HG03558 (cell line): ENCODE data around the gene MAOB.
"Not testable (repeated sequence)": the region's sequence is repeated elsewhere in the genome, so short reads cannot be mapped to it uniquely, and the experiment has no call there.

Experiments used
- ATAC-seq: cut with Tn5 transposase; IDR thresholded peaks from one replicate; pipeline ENCODE4 v1.9.1; 2021; ENCODE audit warnings: moderate number of reproducible peaks; ENCODE audit not compliant: unreplicated experiment; ENCODE audit errors: extremely low read depth

MAOB gene

GRCh38 chrX:43785930-43786591 is 96.2 kb downstream of the MAOB start:
- no peak for ATAC-seq

- ATAC-seq = no peak
Measured at GRCh38 chrX:43758044-43758443, 124.2 kb downstream of the MAOB start.

- no peak for ATAC-seq
Measured at GRCh38 chrX:43756076-43756475, 126.2 kb downstream of the MAOB start.

GRCh38 chrX:43753637-43754036 is 128.6 kb downstream of the MAOB start:
- ATAC-seq = no peak

- no peak for ATAC-seq
Measured at GRCh38 chrX:43750248-43750676, 132.0 kb downstream of the MAOB start.

- ATAC-seq = no peak
Measured at GRCh38 chrX:43747476-43747875, 134.8 kb downstream of the MAOB start.

GRCh38 chrX:43745938-43746721 is 136.1 kb downstream of the MAOB start:
- no peak for ATAC-seq

- no peak for ATAC-seq
Measured at GRCh38 chrX:43744284-43744683, 138.0 kb downstream of the MAOB start.

GRCh38 chrX:43743100-43743822 is 139.0 kb downstream of the MAOB start:
- no peak for ATAC-seq

GRCh38 chrX:43741843-43742573 is 140.2 kb downstream of the MAOB start:
- no peak for ATAC-seq

GRCh38 chrX:43735957-43736356 is 146.3 kb downstream of the MAOB start:
- ATAC-seq = no peak

GRCh38 chrX:43735534-43735933 is 146.7 kb downstream of the MAOB start:
- no peak for ATAC-seq

- ATAC-seq = no peak
Measured at GRCh38 chrX:43734444-43734843, 147.8 kb downstream of the MAOB start.

- no peak for ATAC-seq
Measured at GRCh38 chrX:43733699-43734098, 148.6 kb downstream of the MAOB start.

GRCh38 chrX:43731086-43731485 is 151.2 kb downstream of the MAOB start:
- ATAC-seq = no peak

GRCh38 chrX:43728966-43729365 is 153.3 kb downstream of the MAOB start:
- ATAC-seq = no peak

- no peak for ATAC-seq
Measured at GRCh38 chrX:43728002-43728401, 154.2 kb downstream of the MAOB start.

- not testable (repeated sequence) for ATAC-seq
Measured at GRCh38 chrX:43727254-43727653, 155.0 kb downstream of the MAOB start.

- ATAC-seq = not testable (repeated sequence)
Measured at GRCh38 chrX:43725227-43725626, 157.0 kb downstream of the MAOB start.

GRCh38 chrX:43720961-43721360 is 161.3 kb downstream of the MAOB start:
- ATAC-seq = no peak
